Measurements from ENCODE around the gene SLCO2A1.

GRCh38 chr3:133924041-133924440 lies 105.7 kb downstream of the SLCO2A1 start:
- TF ChIP-seq POLR2A (IDR thresholded peaks at IDR 0.05; ENCODE audit: low read depth, low read length): no peak
- TF ChIP-seq CTCF (conservative IDR thresholded peaks at IDR 0.05; ENCODE audit: low read depth, low read length): no peak
- no peak for TF ChIP-seq USF2 (IDR thresholded peaks at IDR 0.05; ENCODE audit: low read depth, low read length)
- TF ChIP-seq RFX5 (IDR thresholded peaks at IDR 0.05; ENCODE audit: low read depth, low read length): no peak
- TF ChIP-seq MXI1 (IDR thresholded peaks at IDR 0.05; ENCODE audit: borderline replicate concordance, low read depth, low read length): no peak
- no peak for TF ChIP-seq FOS (IDR thresholded peaks at IDR 0.05; ENCODE audit: low read depth, low read length)
- TF ChIP-seq RCOR1 (IDR thresholded peaks at IDR 0.05; ENCODE audit: insufficient replicate concordance, low read length): no peak
- no peak for TF ChIP-seq RAD21 (IDR thresholded peaks at IDR 0.05; ENCODE audit: low read length)
